HCT116 (cell line): ENCODE measurements around the gene AP1B1.

ENCODE experiments used
- CTCF ChIP-seq, 3 experiments: fragments of 200-600 bp in 1 of 3; sonication (generic) in 1 of 3; IDR thresholded peaks in 2 of 3; conservative IDR thresholded peaks in 1 of 3; 2 replicates each; pipeline ENCODE4 v1.5.1; 2012 to 2017; ENCODE audit warnings: low read depth in 2 of 3, low read length in 2 of 3, antibody characterized with exemption in 1 of 3, borderline replicate concordance in 1 of 3, control low read depth in 1 of 3, mild to moderate bottlenecking in 1 of 3, mixed read lengths in 1 of 3, mixed run types in 1 of 3, moderate library complexity in 1 of 3; ENCODE audit not compliant: insufficient read depth in 1 of 3
- EZH2 ChIP-seq: fragments of 200-600 bp; sonication (generic); IDR thresholded peaks from 2 replicates; pipeline ENCODE4 v1.6.1; 2017; ENCODE audit warnings: antibody characterized with exemption, mixed run types
- FOSL1 ChIP-seq: IDR thresholded peaks from 2 replicates; pipeline ENCODE4 v1.6.1; 2012; ENCODE audit warnings: low read depth
- JUND ChIP-seq: IDR thresholded peaks from 2 replicates; pipeline ENCODE4 v1.6.1; 2012
- POLR2AphosphoS5 ChIP-seq: IDR thresholded peaks from 2 replicates; pipeline ENCODE4 v1.6.1; 2011; ENCODE audit warnings: mild to moderate bottlenecking, low read depth, low read length, moderate library complexity
- RAD21 ChIP-seq: IDR thresholded peaks from 2 replicates; pipeline ENCODE4 v1.6.1; 2012; ENCODE audit warnings: low read depth, mild to moderate bottlenecking
- REST ChIP-seq: IDR thresholded peaks from 2 replicates; pipeline ENCODE4 v1.6.1; 2012; ENCODE audit warnings: low read depth
- SP1 ChIP-seq: IDR thresholded peaks from 2 replicates; pipeline ENCODE4 v1.6.1; 2012; ENCODE audit warnings: low read depth
- ZFX ChIP-seq: fragments of 450-650 bp; IDR thresholded peaks from 2 replicates; pipeline ENCODE4 v1.6.1; 2017

GRCh38 chr22:29284196-29284595 is 104.2 kb downstream of the AP1B1 start:
- no peak for TF ChIP-seq FOSL1
- no peak for TF ChIP-seq CTCF (IDR thresholded peaks at IDR 0.05 in 2 of 3, conservative IDR thresholded peaks at IDR 0.05 in 1 of 3; ENCODE audit: borderline replicate concordance in 1 of 3, insufficient read depth in 1 of 3, low read depth in 2 of 3, low read length in 2 of 3)
- TF ChIP-seq SP1 = no peak
- TF ChIP-seq RAD21 = no peak
- no peak for TF ChIP-seq REST
- TF ChIP-seq EZH2 = no peak
- no peak for TF ChIP-seq JUND
- TF ChIP-seq POLR2AphosphoS5 = no peak
- no peak for TF ChIP-seq ZFX
